GM12865 (cell line): ENCODE data around the gene MAML3.

Experiments
- DNase-seq: peaks from one replicate; pipeline ENCODE4 v3.0.0; 2010; ENCODE audit warnings: low read depth
- H3K4me3 ChIP-seq: 2 replicates; pipeline ENCODE4 v1.5.1; 2011; ENCODE audit warnings: mild to moderate bottlenecking, low read depth, low read length, control low read depth
- TF ChIP-seq, protein P1 (sequence below): IDR thresholded peaks from 2 replicates; pipeline ENCODE4 v1.5.1; 2011; ENCODE audit warnings: low read length, control low read depth, low read depth, inconsistent platforms; ENCODE audit not compliant: insufficient read depth; ENCODE audit errors: missing control alignments

Gene MAML3

DNA sequence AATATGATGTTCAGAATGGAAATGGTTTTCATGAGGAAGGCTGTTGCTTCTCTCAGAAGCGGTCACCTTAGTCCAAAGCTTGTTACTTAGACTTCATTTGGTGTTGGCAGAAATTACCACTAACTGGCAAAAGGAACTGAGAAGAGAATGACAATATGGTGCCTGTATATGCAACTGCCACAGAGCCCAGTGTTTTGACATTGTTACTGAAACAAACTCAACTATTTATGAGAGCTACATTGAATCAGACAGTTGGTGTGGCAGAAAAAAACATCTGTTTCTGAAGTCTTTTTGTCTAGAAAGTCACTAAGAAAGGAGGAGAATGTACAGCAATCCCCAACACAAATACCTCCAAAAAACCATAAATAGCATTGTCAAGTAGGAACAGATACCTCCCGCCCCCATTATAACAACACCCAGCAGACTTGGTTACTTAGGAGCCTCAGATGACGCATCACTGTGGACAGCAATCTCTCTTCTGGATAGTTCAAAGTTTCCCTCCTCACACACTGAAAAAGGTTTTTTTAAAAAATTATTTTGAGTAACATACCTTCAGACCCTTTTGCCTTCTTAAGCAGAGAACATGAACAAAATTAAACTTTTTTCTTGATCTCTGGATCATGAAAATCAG, 92.2 kb downstream of the MAML3 start:
- TF ChIP-seq, protein P1, sequence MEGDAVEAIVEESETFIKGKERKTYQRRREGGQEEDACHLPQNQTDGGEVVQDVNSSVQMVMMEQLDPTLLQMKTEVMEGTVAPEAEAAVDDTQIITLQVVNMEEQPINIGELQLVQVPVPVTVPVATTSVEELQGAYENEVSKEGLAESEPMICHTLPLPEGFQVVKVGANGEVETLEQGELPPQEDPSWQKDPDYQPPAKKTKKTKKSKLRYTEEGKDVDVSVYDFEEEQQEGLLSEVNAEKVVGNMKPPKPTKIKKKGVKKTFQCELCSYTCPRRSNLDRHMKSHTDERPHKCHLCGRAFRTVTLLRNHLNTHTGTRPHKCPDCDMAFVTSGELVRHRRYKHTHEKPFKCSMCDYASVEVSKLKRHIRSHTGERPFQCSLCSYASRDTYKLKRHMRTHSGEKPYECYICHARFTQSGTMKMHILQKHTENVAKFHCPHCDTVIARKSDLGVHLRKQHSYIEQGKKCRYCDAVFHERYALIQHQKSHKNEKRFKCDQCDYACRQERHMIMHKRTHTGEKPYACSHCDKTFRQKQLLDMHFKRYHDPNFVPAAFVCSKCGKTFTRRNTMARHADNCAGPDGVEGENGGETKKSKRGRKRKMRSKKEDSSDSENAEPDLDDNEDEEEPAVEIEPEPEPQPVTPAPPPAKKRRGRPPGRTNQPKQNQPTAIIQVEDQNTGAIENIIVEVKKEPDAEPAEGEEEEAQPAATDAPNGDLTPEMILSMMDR, result no peak
- no peak for DNase-seq
- H3K4me3 ChIP-seq, result no peak overlapping the region

DNA sequence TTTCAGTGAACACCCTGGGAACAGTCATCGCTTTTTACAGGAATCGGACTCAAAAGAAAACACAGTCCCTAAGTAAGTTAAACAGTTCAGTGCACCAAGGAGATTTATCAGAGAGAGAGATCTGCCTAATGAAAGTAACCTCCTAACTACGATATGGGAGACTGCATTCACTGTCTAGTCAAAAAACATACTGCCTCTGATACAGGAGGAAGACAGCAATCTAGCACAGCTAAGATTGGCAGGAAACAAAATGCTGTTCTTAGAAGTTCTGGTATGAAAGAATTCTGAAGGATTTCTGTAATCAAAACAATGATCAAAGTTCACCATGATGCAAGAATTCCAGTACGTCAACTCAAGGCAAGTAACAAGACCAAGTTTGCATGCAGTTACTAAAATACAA, 92.8 kb downstream of the MAML3 start:
- DNase-seq, result no peak
- H3K4me3 ChIP-seq, result no peak overlapping the region
- TF ChIP-seq, protein P1, result no peak

DNA sequence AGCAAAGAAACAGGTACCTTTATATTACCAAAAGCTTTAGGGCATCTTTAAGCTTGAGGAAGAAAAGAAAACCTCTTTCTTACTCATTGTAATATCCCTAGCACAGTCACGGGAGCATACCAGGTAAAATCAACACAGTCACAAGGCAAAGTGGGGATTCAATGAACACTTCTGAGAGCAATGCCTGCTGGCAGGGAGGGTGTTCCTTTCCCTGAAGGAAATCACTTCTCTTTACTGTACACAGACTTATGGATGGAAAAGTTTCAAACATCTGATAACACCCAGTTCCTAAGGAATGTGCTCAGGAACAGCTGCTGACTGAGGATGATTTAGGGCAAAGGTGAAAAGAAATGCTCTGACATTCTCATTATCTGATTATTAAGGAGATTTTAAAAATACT, 94.8 kb downstream of the MAML3 start:
- H3K4me3 ChIP-seq, result no peak overlapping the region
- DNase-seq, result no peak
- TF ChIP-seq, protein P1, result no peak

DNA sequence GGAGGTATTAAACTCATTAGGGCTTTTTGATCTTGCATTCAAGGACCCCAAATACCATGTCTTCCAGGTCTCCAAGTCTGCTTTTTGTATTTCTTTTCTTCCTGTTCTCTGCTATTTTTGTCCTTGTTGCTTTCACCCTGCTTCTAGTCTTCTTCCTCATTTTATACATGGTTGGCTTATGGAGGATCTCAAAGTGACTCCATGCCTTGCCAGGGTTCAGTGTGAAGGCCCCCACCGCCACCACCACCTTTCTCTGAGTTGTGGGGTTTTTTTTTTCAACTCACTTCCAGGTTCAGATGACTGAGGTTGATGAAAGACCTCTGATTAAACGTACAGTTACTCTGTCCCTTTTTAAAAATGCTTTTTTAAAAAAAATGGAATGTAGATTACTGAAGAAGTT, 96.3 kb downstream of the MAML3 start:
- TF ChIP-seq, protein P1, result no peak
- no peak overlapping the region for H3K4me3 ChIP-seq
- DNase-seq, result no peak

DNA sequence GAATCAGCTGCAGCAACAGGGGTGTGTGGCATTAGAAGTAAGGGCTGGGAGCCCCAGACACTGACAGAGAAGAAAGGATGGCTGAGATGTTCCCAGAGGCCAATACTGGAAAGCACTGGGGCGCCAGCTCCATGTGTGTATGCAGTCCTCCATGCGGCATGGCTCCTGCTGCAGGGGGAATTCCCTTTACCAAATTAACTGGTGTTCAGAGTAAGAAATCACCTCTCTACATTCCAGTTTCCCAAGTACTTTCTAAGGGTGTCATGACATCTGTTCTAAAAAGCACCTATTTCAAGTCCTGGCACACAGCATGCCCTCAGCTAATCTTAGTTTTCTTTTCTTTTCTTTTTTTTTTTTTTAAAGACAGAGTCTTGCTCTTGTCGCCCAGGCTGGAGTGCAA, 98.0 kb downstream of the MAML3 start:
- DNase-seq, result no peak
- no peak overlapping the region for H3K4me3 ChIP-seq
- TF ChIP-seq, protein P1, result no peak

DNA sequence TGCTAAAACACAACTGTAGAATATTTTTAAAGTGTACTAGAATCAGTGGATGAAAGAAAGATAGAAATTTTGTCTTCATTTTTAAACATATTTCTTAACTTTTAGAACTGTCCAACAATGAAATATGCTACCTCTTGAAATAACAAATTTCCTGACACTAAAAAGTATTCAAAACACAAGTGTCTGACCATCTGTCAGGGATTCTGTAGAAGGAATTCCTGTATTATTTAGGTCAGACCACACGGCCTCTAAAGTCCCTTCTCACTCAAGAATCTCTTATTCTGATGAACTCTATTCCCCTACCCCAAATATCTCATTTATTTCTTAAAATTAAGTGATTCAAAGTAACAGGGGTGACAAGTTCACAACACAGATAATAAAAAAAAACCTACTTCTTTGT, 99.1 kb downstream of the MAML3 start:
- DNase-seq, result no peak
- TF ChIP-seq, protein P1, result no peak

DNA sequence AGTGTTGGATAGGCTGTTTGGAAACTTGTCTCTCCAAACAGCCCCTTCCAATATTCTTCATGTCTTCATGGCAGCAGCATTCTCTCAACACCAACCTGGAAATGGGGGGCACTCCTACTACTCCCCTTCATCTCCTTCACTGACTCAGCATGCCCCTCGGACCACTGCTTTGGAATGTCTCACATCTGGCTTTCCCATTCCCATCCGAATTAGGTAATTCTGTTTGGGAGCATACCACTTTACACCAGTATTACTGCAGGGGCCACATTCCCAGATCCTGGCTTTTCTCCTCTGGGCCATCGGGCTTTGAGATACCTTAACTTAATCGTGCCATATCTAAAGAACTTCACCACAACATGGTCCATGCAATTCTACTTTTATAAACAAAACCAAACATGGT, 100.8 kb downstream of the MAML3 start:
- no peak overlapping the region for H3K4me3 ChIP-seq
- DNase-seq, result no peak
- TF ChIP-seq, protein P1, result no peak

More for the DNA sequence above, 99.1 kb downstream of the MAML3 start:
- no peak overlapping the region for H3K4me3 ChIP-seq
